ENCODE measurements around the gene SOX1. TPM values are rescaled to one million over a fixed set of nuclear protein-coding genes. Genes with fewer than 3 reads are reported as not detected.

Gene SOX1
- total RNA-seq, 1 donor: not detected

- Histone ChIP-seq H2AFZ (ENCODE audit: low read length) (no peak overlapping the region), H3K36me3 (ENCODE audit: insufficient read depth, low read length) (no peaks in the 10 kb centered on the region), H3K79me2 (ENCODE audit: insufficient read depth, low read length) (no peaks in the 10 kb centered on the region), H3K9me3 (ENCODE audit: low read depth, low read length) (no peaks in the 10 kb centered on the region), H3K27me3 (ENCODE audit: insufficient read depth, low read length) (peaks cover 16% of the 10 kb centered on the region), H3K4me3 (ENCODE audit: insufficient read depth, low read length) (no peak overlapping the region), H3K27ac (ENCODE audit: low read depth, low read length) (no peak overlapping the region), H3K4me2 (ENCODE audit: insufficient read depth, low read length) (no peak overlapping the region), H3K4me1 (ENCODE audit: insufficient read depth, low read length) (no peaks in the 10 kb centered on the region), H4K20me1 (ENCODE audit: insufficient read depth, low read length) (no peaks in the 10 kb centered on the region)
- TF ChIP-seq CTCF (IDR thresholded peaks at IDR 0.05; ENCODE audit: extremely low read depth, low read depth, low read length): no peak
- DNase-seq (ENCODE audit: insufficient read length, low spot score, missing footprints): no peak
These were observed 12.1 kb downstream of the SOX1 start for GRCh38 chr13:112078879-112079531.

GRCh38 chr13:112079696-112080095 is 12.7 kb downstream of the SOX1 start:
- Histone ChIP-seq H3K4me3 (ENCODE audit: insufficient read depth, low read length) (no peak overlapping the region), H3K36me3 (ENCODE audit: insufficient read depth, low read length) (no peaks in the 10 kb centered on the region), H3K79me2 (ENCODE audit: insufficient read depth, low read length) (no peaks in the 10 kb centered on the region), H3K4me2 (ENCODE audit: insufficient read depth, low read length) (no peak overlapping the region), H3K27me3 (ENCODE audit: insufficient read depth, low read length) (peaks cover 10% of the 10 kb centered on the region), H3K9me3 (ENCODE audit: low read depth, low read length) (no peaks in the 10 kb centered on the region), H3K4me1 (ENCODE audit: insufficient read depth, low read length) (no peaks in the 10 kb centered on the region), H2AFZ (ENCODE audit: low read length) (no peak overlapping the region), H3K27ac (ENCODE audit: low read depth, low read length) (no peak overlapping the region), H4K20me1 (ENCODE audit: insufficient read depth, low read length) (no peaks in the 10 kb centered on the region)
- TF ChIP-seq CTCF (IDR thresholded peaks at IDR 0.05; ENCODE audit: extremely low read depth, low read depth, low read length): no peak
- DNase-seq (ENCODE audit: insufficient read length, low spot score, missing footprints): no peak

- H3K79me2 ChIP-seq (ENCODE audit: insufficient read depth, low read length): no peaks in the 10 kb centered on the region
- no peak for DNase-seq (ENCODE audit: insufficient read length, low spot score, missing footprints)
These were observed 17.0 kb downstream of the SOX1 start for GRCh38 chr13:112083971-112084370.

GRCh38 chr13:112092453-112092852 is 25.5 kb downstream of the SOX1 start:
- peaks cover 2% of the 10 kb centered on the region for H3K9me3 ChIP-seq (ENCODE audit: low read depth, low read length)
- H3K4me2 ChIP-seq (ENCODE audit: insufficient read depth, low read length): no peak overlapping the region
- TF ChIP-seq CTCF (IDR thresholded peaks at IDR 0.05; ENCODE audit: extremely low read depth, low read depth, low read length): no peak
- no peaks in the 10 kb centered on the region for H3K4me1 ChIP-seq (ENCODE audit: insufficient read depth, low read length)
- DNase-seq (ENCODE audit: insufficient read length, low spot score, missing footprints): no peak
- no peak overlapping the region for H3K4me3 ChIP-seq (ENCODE audit: insufficient read depth, low read length)
- H3K27me3 ChIP-seq (ENCODE audit: insufficient read depth, low read length): no peaks in the 10 kb centered on the region
- no peak overlapping the region for H3K27ac ChIP-seq (ENCODE audit: low read depth, low read length)
- H3K79me2 ChIP-seq (ENCODE audit: insufficient read depth, low read length): no peaks in the 10 kb centered on the region
- H4K20me1 ChIP-seq (ENCODE audit: insufficient read depth, low read length): no peaks in the 10 kb centered on the region
- H3K36me3 ChIP-seq (ENCODE audit: insufficient read depth, low read length): no peaks in the 10 kb centered on the region
- no peak overlapping the region for H2AFZ ChIP-seq (ENCODE audit: low read length)

More at GRCh38 chr13:112083971-112084370, 17.0 kb downstream of the SOX1 start:
- no peak overlapping the region for H2AFZ ChIP-seq (ENCODE audit: low read length)
- H3K9me3 ChIP-seq (ENCODE audit: low read depth, low read length): no peaks in the 10 kb centered on the region
- no peaks in the 10 kb centered on the region for H3K27me3 ChIP-seq (ENCODE audit: insufficient read depth, low read length)
- no peaks in the 10 kb centered on the region for H3K4me1 ChIP-seq (ENCODE audit: insufficient read depth, low read length)
- no peak for TF ChIP-seq CTCF (IDR thresholded peaks at IDR 0.05; ENCODE audit: extremely low read depth, low read depth, low read length)
- no peak overlapping the region for H3K4me3 ChIP-seq (ENCODE audit: insufficient read depth, low read length)
- no peaks in the 10 kb centered on the region for H3K36me3 ChIP-seq (ENCODE audit: insufficient read depth, low read length)
- H3K4me2 ChIP-seq (ENCODE audit: insufficient read depth, low read length): no peak overlapping the region
- H3K27ac ChIP-seq (ENCODE audit: low read depth, low read length): no peak overlapping the region
- H4K20me1 ChIP-seq (ENCODE audit: insufficient read depth, low read length): no peaks in the 10 kb centered on the region

All from osteoblast (primary cell).